GM10266 (cell line): ENCODE data around the gene PTPN3.

Experiments
- DNase-seq: peaks from one replicate; pipeline ENCODE4 v3.0.0; 2012; ENCODE audit errors: extremely low spot score
- CTCF ChIP-seq: IDR thresholded peaks from 2 replicates; pipeline ENCODE4 v1.5.1; 2012; ENCODE audit warnings: mild to moderate bottlenecking, low read depth; ENCODE audit not compliant: control insufficient read depth, insufficient read depth; ENCODE audit errors: missing control alignments

PTPN3 gene

GRCh38 chr9:109474944-109475343 is 23.2 kb downstream of the PTPN3 start:
- no peak for TF ChIP-seq CTCF
- DNase-seq, result no peak

- DNase-seq, result no peak
- no peak for TF ChIP-seq CTCF
Measured at GRCh38 chr9:109474170-109474569, 23.9 kb downstream of the PTPN3 start.

- TF ChIP-seq CTCF, result no peak
- DNase-seq, result no peak
Measured at GRCh38 chr9:109473329-109473728, 24.8 kb downstream of the PTPN3 start.

- no peak for TF ChIP-seq CTCF
- no peak for DNase-seq
Measured at GRCh38 chr9:109471475-109472393, 26.4 kb downstream of the PTPN3 start.

GRCh38 chr9:109469646-109470358 is 28.3 kb downstream of the PTPN3 start:
- DNase-seq, result peak; percentile 72
- TF ChIP-seq CTCF, result peak; percentile 95

GRCh38 chr9:109468927-109469326 is 29.2 kb downstream of the PTPN3 start:
- TF ChIP-seq CTCF, result no peak
- DNase-seq, result no peak

- DNase-seq, result no peak
- TF ChIP-seq CTCF, result no peak
Measured at GRCh38 chr9:109467936-109468335, 30.2 kb downstream of the PTPN3 start.
